HCT116 (cell line): Measurements from ENCODE around the gene KRT37. TPM values are rescaled to one million over a fixed set of nuclear protein-coding genes. Genes with fewer than 3 reads are reported as not detected.

Source experiments
- ATAC-seq: fragments of 200-7000 bp; cut with Tn5 transposase; 2 replicates; pipeline ENCODE4 v1.9.1; 2020; ENCODE audit warnings: mild to moderate bottlenecking, moderate library complexity
- BruUV-seq: library from RNA; stranded (reverse); fragments of 400-500 nt; replicated peaks from 2 replicates; lab custom pipeline; 2021; lab: Mats Ljungman, UMichigan
- CTCF ChIA-PET: fragments of 300-600 bp; sonication (Branson Sonifier 250); formaldehyde crosslinking; loops from one replicate; lab custom pipeline; 2021; ENCODE audit warnings: antibody characterized with exemption; lab: Charles Lee
- POLR2A ChIA-PET: fragments of 300-600, 350-600 bp; sonication (Branson Sonifier 250); formaldehyde crosslinking; loops from one replicate; lab custom pipeline; 2021; ENCODE audit warnings: antibody characterized with exemption; lab: Charles Lee
- RAD21 ChIA-PET, 2 experiments: fragments of 300-600 bp; sonication (Branson Sonifier 250); formaldehyde crosslinking; loops; one replicate each; lab custom pipeline; 2023; ENCODE audit warnings: low total read pairs in 2 of 2; ENCODE audit not compliant: uncharacterized antibody in 2 of 2, unreplicated experiment in 2 of 2, low non-redundant PET in 1 of 2; lab: Charles Lee
- DNase-seq: peaks from one replicate; pipeline ENCODE4 v3.0.0-alpha.2; 2010; ENCODE audit warnings: low read depth, low spot score
- H2AFZ ChIP-seq: fragments of 200-600 bp; shearing (Covaris generic), sonication (generic); 2 replicates; pipeline ENCODE4 v1.6.1; 2017; ENCODE audit warnings: low read depth, mixed run types, mixed read lengths, antibody characterized with exemption, low read length; ENCODE audit not compliant: poor library complexity, severe bottlenecking
- H3K27ac ChIP-seq: 2 replicates; pipeline ENCODE4 v1.5.1; 2012; ENCODE audit warnings: low read depth, low read length
- H3K27me3 ChIP-seq: fragments of 200-600 bp; sonication (generic); 2 replicates; pipeline ENCODE4 v1.6.1; 2016; ENCODE audit warnings: mixed run types, low read length, mixed read lengths; ENCODE audit not compliant: insufficient read depth
- H3K36me3 ChIP-seq, 2 experiments: fragments of 200-500 bp in 1 of 2; fragments of 200-600 bp in 1 of 2; sonication (Bioruptor generic) in 1 of 2; sonication (generic) in 1 of 2; 2 replicates each; pipeline versions ENCODE4 v1.5.1 to v1.6.1; 2014 to 2016; ENCODE audit warnings: low read length in 2 of 2, inconsistent platforms in 1 of 2, mixed read lengths in 1 of 2, mixed run types in 1 of 2; ENCODE audit not compliant: insufficient read depth in 2 of 2, control insufficient read depth in 1 of 2
- H3K4me1 ChIP-seq, 2 experiments: fragments of 200-600 bp in 1 of 2; sonication (generic) in 1 of 2; 2 replicates each; pipeline versions ENCODE4 v1.5.1 to v1.6.1; 2012 to 2017; ENCODE audit warnings: low read length in 2 of 2, inconsistent platforms in 1 of 2, mild to moderate bottlenecking in 1 of 2, mixed read lengths in 1 of 2, mixed run types in 1 of 2, moderate library complexity in 1 of 2; ENCODE audit not compliant: insufficient read depth in 2 of 2, control insufficient read depth in 1 of 2
- H3K4me2 ChIP-seq: fragments of 200-600 bp; sonication (generic); 2 replicates; pipeline ENCODE4 v1.6.1; 2017; ENCODE audit warnings: mixed run types, low read length, mixed read lengths
- H3K4me3 ChIP-seq, 2 experiments: fragments of 200-600 bp in 1 of 2; sonication (generic) in 1 of 2; replicated peaks in 1 of 2; 2 replicates each; pipeline ENCODE4 v1.5.1; 2011 to 2016; ENCODE audit warnings: low read length in 2 of 2, control low read depth in 1 of 2, low read depth in 1 of 2, mild to moderate bottlenecking in 1 of 2, mixed read lengths in 1 of 2, mixed run types in 1 of 2
- H3K79me2 ChIP-seq: fragments of 200-600 bp; sonication (generic); 2 replicates; pipeline ENCODE4 v1.6.1; 2017; ENCODE audit warnings: mild to moderate bottlenecking, mixed run types, low read length, moderate library complexity, mixed read lengths; ENCODE audit not compliant: insufficient read depth
- H3K9ac ChIP-seq: fragments of 200-600 bp; sonication (generic); 2 replicates; pipeline ENCODE4 v1.6.1; 2016; ENCODE audit warnings: low read length, mixed read lengths
- H3K9me2 ChIP-seq: fragments of 200-600 bp; sonication (generic), shearing (Covaris generic); 2 replicates; pipeline ENCODE4 v1.6.1; 2017; ENCODE audit warnings: mixed run types, mild to moderate bottlenecking, moderate library complexity; ENCODE audit not compliant: insufficient read depth
- H3K9me3 ChIP-seq, 2 experiments: fragments of 200-500 bp in 1 of 2; fragments of 200-600 bp in 1 of 2; sonication (Bioruptor generic) in 1 of 2; sonication (generic) in 1 of 2; 2 replicates each; pipeline ENCODE4 v1.6.1; 2014 to 2017; ENCODE audit warnings: low read length in 2 of 2, mixed read lengths in 2 of 2, inconsistent platforms in 1 of 2, low read depth in 1 of 2, mild to moderate bottlenecking in 1 of 2, mixed run types in 1 of 2, moderate library complexity in 1 of 2; ENCODE audit not compliant: control insufficient read depth in 1 of 2, insufficient read depth in 1 of 2
- H4K20me1 ChIP-seq: fragments of 200-600 bp; sonication (generic), shearing (Covaris generic); 2 replicates; pipeline ENCODE4 v1.6.1; 2017; ENCODE audit warnings: mixed run types, mild to moderate bottlenecking, moderate library complexity; ENCODE audit not compliant: insufficient read depth
- ATF3 ChIP-seq: IDR thresholded peaks from 2 replicates; pipeline ENCODE4 v1.6.1; 2012
- CBX3 ChIP-seq: IDR thresholded peaks from 2 replicates; pipeline ENCODE4 v1.6.1; 2012; ENCODE audit warnings: low read depth
- CEBPB ChIP-seq: IDR thresholded peaks from 2 replicates; pipeline ENCODE4 v1.6.1; 2012; ENCODE audit warnings: low read depth
- CTCF ChIP-seq, 3 experiments: fragments of 200-600 bp in 1 of 3; sonication (generic) in 1 of 3; IDR thresholded peaks in 2 of 3; conservative IDR thresholded peaks in 1 of 3; 2 replicates each; pipeline ENCODE4 v1.5.1; 2012 to 2017; ENCODE audit warnings: low read depth in 2 of 3, low read length in 2 of 3, antibody characterized with exemption in 1 of 3, borderline replicate concordance in 1 of 3, control low read depth in 1 of 3, mild to moderate bottlenecking in 1 of 3, mixed read lengths in 1 of 3, mixed run types in 1 of 3, moderate library complexity in 1 of 3; ENCODE audit not compliant: insufficient read depth in 1 of 3
- EGR1 ChIP-seq: IDR thresholded peaks from 2 replicates; pipeline ENCODE4 v1.6.1; 2012; ENCODE audit warnings: low read depth
- ELF1 ChIP-seq: IDR thresholded peaks from 2 replicates; pipeline ENCODE4 v1.6.1; 2012; ENCODE audit warnings: low read depth, borderline replicate concordance
- EZH2 ChIP-seq: fragments of 200-600 bp; sonication (generic); IDR thresholded peaks from 2 replicates; pipeline ENCODE4 v1.6.1; 2017; ENCODE audit warnings: antibody characterized with exemption, mixed run types
- EZH2phosphoT487 ChIP-seq: fragments of 200-600 bp; IDR thresholded peaks from 2 replicates; pipeline ENCODE4 v1.6.1; 2018; ENCODE audit warnings: antibody characterized with exemption, borderline replicate concordance
- FOSL1 ChIP-seq: IDR thresholded peaks from 2 replicates; pipeline ENCODE4 v1.6.1; 2012; ENCODE audit warnings: low read depth
- JUND ChIP-seq: IDR thresholded peaks from 2 replicates; pipeline ENCODE4 v1.6.1; 2012
- POLR2A ChIP-seq: IDR thresholded peaks from 2 replicates; pipeline ENCODE4 v1.7.0; 2011; ENCODE audit warnings: borderline replicate concordance; ENCODE audit not compliant: insufficient read depth, insufficient read length; ENCODE audit errors: extremely low read depth
- RAD21 ChIP-seq: IDR thresholded peaks from 2 replicates; pipeline ENCODE4 v1.6.1; 2012; ENCODE audit warnings: low read depth, mild to moderate bottlenecking
- REST ChIP-seq: IDR thresholded peaks from 2 replicates; pipeline ENCODE4 v1.6.1; 2012; ENCODE audit warnings: low read depth
- SIN3A ChIP-seq: IDR thresholded peaks from 2 replicates; pipeline ENCODE4 v1.6.1; 2012; ENCODE audit warnings: low read depth
- SP1 ChIP-seq: IDR thresholded peaks from 2 replicates; pipeline ENCODE4 v1.6.1; 2012; ENCODE audit warnings: low read depth
- SRF ChIP-seq: IDR thresholded peaks from 2 replicates; pipeline ENCODE4 v1.6.1; 2012; ENCODE audit warnings: low read depth
- TCF7L2 ChIP-seq: IDR thresholded peaks from 2 replicates; pipeline ENCODE4 v1.7.0; 2011; ENCODE audit warnings: borderline replicate concordance, inconsistent platforms; ENCODE audit not compliant: insufficient read depth, insufficient read length; ENCODE audit errors: extremely low read depth
- YY1 ChIP-seq: IDR thresholded peaks from 2 replicates; pipeline ENCODE4 v1.6.1; 2011; ENCODE audit warnings: low read length, low read depth, moderate library complexity, mild to moderate bottlenecking; ENCODE audit not compliant: insufficient replicate concordance; ENCODE audit errors: extremely low read depth
- ZFX ChIP-seq: fragments of 450-650 bp; IDR thresholded peaks from 2 replicates; pipeline ENCODE4 v1.6.1; 2017
- ZNF274 ChIP-seq: fragments of 200-500 bp; sonication (Bioruptor generic); IDR thresholded peaks from 2 replicates; pipeline ENCODE4 v1.6.1; 2014; ENCODE audit warnings: mild to moderate bottlenecking, low read depth, low read length, inconsistent platforms
- intact Hi-C: fragments of 100-400 bp; cut with micrococcal nuclease; formaldehyde crosslinking; loops from 2 replicates; pipeline ENCODE4 v1.10.0; 2022
- total RNA-seq: library from RNA; stranded (reverse); gene quantifications from one replicate; pipeline ENCODE4 v1.2.1, GENCODE V29; 2021; ENCODE audit not compliant: unreplicated experiment

Gene KRT37
- total RNA-seq, 1 experiment from 2014 or later: not detected

- Histone ChIP-seq H2AFZ (no peak overlapping the region), H3K9ac (no peak overlapping the region), H3K27me3 (no peaks in the 10 kb centered on the region), H3K36me3 (no peaks in the 10 kb centered on the region), H3K4me3 (no peak overlapping the region), H3K9me2 (no peaks in the 10 kb centered on the region), H3K9me3 (no peaks in the 10 kb centered on the region), H4K20me1 (no peaks in the 10 kb centered on the region), H3K27ac (no peak overlapping the region), H3K4me2 (no peak overlapping the region), H3K4me1 (peaks cover 2 to 17% of the 10 kb centered on the region in 2 experiments; a peak in 2 of 4 replicates), H3K79me2 (no peaks in the 10 kb centered on the region)
- ChIA-PET CTCF (interaction anchor here (0.7 kb wide), 1 partner anchor 36 kb away, joined by 3 read pairs; no protein-coding TSS in a partner anchor), POLR2A (no interaction called here), RAD21 (no interaction called here)
- BruUV-seq: no TSS peak
- intact Hi-C loops: no loop called here
- TF ChIP-seq SRF (no peak), RAD21 (no peak), TCF7L2 (no peak), ZFX (no peak), SIN3A (no peak), ZNF274 (no peak), JUND (no peak), ELF1 (no peak), POLR2A (no peak), CBX3 (no peak), EGR1 (no peak), FOSL1 (no peak), YY1 (no peak), ATF3 (no peak), EZH2 (no peak), EZH2phosphoT487 (no peak), CEBPB (no peak), CTCF (IDR thresholded peaks at IDR 0.05 in 2 of 3, conservative IDR thresholded peaks at IDR 0.05 in 1 of 3; ENCODE audit: borderline replicate concordance in 1 of 3, insufficient read depth in 1 of 3, low read depth in 2 of 3, low read length in 2 of 3) (no peak), SP1 (no peak), REST (no peak)
- ATAC-seq (no peak), DNase-seq (no peak)
These were observed 28.7 kb upstream of the KRT37 start for GRCh38 chr17:41453066-41453465.
